SK-N-SH treated with all-trans-retinoic acid at 6 μM for 48 hours (cell line): ENCODE data around the gene KCP.

Experiments used
- ARNTL ChIP-seq: fragments of 450-650 bp; formaldehyde crosslinking; IDR thresholded peaks from 2 replicates; pipeline ENCODE4 v1.5.0; 2020; ENCODE audit warnings: low read depth, mild to moderate bottlenecking, moderate library complexity, borderline replicate concordance
- RARB ChIP-seq: fragments of 250-450 bp; sonication (Bioruptor Pico); IDR thresholded peaks from 2 replicates; pipeline ENCODE4 v1.8.0; 2021; ENCODE audit warnings: mild to moderate bottlenecking, moderate library complexity
- ZC3H10 ChIP-seq: fragments of 250-450 bp; sonication (Bioruptor Pico); IDR thresholded peaks from 2 replicates; pipeline ENCODE4 v1.5.1; 2021; ENCODE audit warnings: mild to moderate bottlenecking, moderate library complexity
- ZFP3 ChIP-seq: fragments of 250-450 bp; sonication (Bioruptor Pico); IDR thresholded peaks from 2 replicates; pipeline ENCODE4 v1.5.0; 2020; ENCODE audit warnings: mild to moderate bottlenecking, moderate library complexity
- ZFP30 ChIP-seq: fragments of 450-650 bp; formaldehyde crosslinking; IDR thresholded peaks from 2 replicates; pipeline ENCODE4 v1.5.0; 2022; ENCODE audit warnings: mild to moderate bottlenecking, moderate library complexity
- ZNF8 ChIP-seq: fragments of 450-650 bp; formaldehyde crosslinking; IDR thresholded peaks from 2 replicates; pipeline ENCODE4 v1.5.0; 2020; ENCODE audit warnings: mild to moderate bottlenecking, moderate library complexity
- TF ChIP-seq, protein P1 (sequence below): fragments of 250-450 bp; sonication (Bioruptor Pico); IDR thresholded peaks from 2 replicates; pipeline ENCODE4 v1.8.0; 2020; ENCODE audit warnings: mild to moderate bottlenecking, moderate library complexity, borderline replicate concordance
- TF ChIP-seq, protein P2 (sequence below): fragments of 250-450 bp; sonication (Bioruptor Pico); IDR thresholded peaks from 2 replicates; pipeline ENCODE4 v1.5.1; 2020; ENCODE audit warnings: low read depth, mild to moderate bottlenecking, moderate library complexity

DNA sequence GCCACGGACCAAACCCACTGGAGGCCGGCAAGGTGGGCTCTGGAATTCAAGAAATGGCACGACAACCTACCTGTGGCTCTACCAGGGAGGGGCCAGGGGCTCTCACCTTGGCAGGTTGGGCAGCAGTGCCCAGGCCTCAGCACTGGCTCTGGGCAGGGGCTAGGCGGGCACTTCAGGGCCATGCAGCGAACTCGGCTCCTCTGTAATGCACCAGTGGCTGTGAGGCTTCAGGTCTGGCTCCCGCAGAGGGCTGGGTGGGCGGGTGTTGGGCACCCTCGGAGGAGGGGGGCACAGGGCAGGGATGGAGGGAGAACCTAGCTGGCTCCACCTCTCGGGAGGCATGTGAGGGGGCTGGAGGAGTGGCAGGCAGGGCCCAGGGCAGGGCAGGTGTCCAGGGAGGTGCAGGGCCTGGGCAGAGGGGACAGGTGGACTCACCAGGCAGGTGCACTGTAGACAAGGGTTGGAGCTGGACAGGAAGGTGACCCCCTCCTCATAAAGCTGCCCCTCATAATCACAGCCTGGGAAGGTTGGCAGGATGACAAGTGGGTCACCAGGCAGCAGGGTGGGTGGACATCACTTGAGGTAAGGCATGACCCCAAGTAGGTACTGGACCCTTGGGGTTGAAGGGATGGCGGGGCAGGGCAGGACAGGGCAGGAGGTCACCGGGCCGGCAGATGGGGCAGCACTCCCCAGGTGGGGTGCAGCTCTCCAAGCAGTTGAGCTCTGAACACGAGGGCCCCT, 6.7 kb downstream of the KCP start:
- TF ChIP-seq, protein P1, sequence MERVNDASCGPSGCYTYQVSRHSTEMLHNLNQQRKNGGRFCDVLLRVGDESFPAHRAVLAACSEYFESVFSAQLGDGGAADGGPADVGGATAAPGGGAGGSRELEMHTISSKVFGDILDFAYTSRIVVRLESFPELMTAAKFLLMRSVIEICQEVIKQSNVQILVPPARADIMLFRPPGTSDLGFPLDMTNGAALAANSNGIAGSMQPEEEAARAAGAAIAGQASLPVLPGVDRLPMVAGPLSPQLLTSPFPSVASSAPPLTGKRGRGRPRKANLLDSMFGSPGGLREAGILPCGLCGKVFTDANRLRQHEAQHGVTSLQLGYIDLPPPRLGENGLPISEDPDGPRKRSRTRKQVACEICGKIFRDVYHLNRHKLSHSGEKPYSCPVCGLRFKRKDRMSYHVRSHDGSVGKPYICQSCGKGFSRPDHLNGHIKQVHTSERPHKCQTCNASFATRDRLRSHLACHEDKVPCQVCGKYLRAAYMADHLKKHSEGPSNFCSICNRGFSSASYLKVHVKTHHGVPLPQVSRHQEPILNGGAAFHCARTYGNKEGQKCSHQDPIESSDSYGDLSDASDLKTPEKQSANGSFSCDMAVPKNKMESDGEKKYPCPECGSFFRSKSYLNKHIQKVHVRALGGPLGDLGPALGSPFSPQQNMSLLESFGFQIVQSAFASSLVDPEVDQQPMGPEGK: no peak
- TF ChIP-seq ZFP30 (no peak), ZFP3 (CRISPR knock-in tag) (no peak), ARNTL (CRISPR knock-in tag) (no peak), ZC3H10 (CRISPR knock-in tag) (no peak), ZNF8 (no peak), RARB (CRISPR knock-in tag) (no peak)
- TF ChIP-seq, protein P2, sequence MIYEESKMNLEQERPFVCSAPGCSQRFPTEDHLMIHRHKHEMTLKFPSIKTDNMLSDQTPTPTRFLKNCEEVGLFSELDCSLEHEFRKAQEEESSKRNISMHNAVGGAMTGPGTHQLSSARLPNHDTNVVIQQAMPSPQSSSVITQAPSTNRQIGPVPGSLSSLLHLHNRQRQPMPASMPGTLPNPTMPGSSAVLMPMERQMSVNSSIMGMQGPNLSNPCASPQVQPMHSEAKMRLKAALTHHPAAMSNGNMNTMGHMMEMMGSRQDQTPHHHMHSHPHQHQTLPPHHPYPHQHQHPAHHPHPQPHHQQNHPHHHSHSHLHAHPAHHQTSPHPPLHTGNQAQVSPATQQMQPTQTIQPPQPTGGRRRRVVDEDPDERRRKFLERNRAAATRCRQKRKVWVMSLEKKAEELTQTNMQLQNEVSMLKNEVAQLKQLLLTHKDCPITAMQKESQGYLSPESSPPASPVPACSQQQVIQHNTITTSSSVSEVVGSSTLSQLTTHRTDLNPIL (CRISPR knock-in tag): no peak
